Ovary (tissue), 9 donors: ENCODE data around the gene SLC39A11. TPM values are rescaled to one million over a fixed set of nuclear protein-coding genes. Genes with fewer than 3 reads are reported as not detected.

ENCODE experiments used
- DNase-seq, 5 donors: peaks; one replicate each; pipeline ENCODE4 v3.0.0-alpha.2; 2019 to 2020
- H3K27ac ChIP-seq, 2 donors: fragments of 200-600 bp; one replicate each; pipeline versions ENCODE4 v1.5.1 to v1.8.0; 2019 to 2022
- H3K27me3 ChIP-seq: fragments of 200-600 bp; one replicate; pipeline ENCODE4 v1.8.0; 2022
- H3K36me3 ChIP-seq: fragments of 200-600 bp; sonication (generic); one replicate; pipeline ENCODE4 v1.5.1; 2019
- H3K4me1 ChIP-seq: one replicate; pipeline ENCODE4 v1.8.1; 2013; ENCODE audit warnings: mild to moderate bottlenecking, moderate library complexity; ENCODE audit not compliant: insufficient read depth
- H3K4me3 ChIP-seq: fragments of 200-600 bp; sonication (generic); one replicate; pipeline ENCODE4 v1.5.1; 2017
- H3K9me3 ChIP-seq, 2 donors: fragments of 200-600 bp in 1 of 2; sonication (generic) in 1 of 2; one replicate each; pipeline versions ENCODE4 v1.5.1 to v1.8.1; 2013 to 2019; ENCODE audit warnings: mild to moderate bottlenecking in 1 of 2, moderate library complexity in 1 of 2
- CTCF ChIP-seq, 3 donors: fragments of 450-650 bp in 2 of 3; fragments of 200-600 bp in 1 of 3; IDR thresholded peaks; one replicate each; pipeline versions ENCODE4 v1.5.1 to v1.8.0; 2016 to 2022; ENCODE audit warnings: antibody characterized with exemption in 3 of 3, mild to moderate bottlenecking in 1 of 3
- EP300 ChIP-seq: sonication (generic); formaldehyde crosslinking; IDR thresholded peaks from one replicate; pipeline ENCODE4 v1.6.1; 2017; ENCODE audit warnings: antibody characterized with exemption
- POLR2A ChIP-seq: fragments of 450-650 bp; IDR thresholded peaks from one replicate; pipeline ENCODE4 v1.6.1; 2017; ENCODE audit warnings: antibody characterized with exemption, mild to moderate bottlenecking, moderate library complexity
- WGBS, 3 donors: extraction: QIAGEN DNeasy Blood & Tissue Kit in 1 of 3; methylation state at CpG; one replicate each; pipeline versions ENCODE4 v1.1.5 to v1.1.7; 2013 to 2017; 5-methylcytosine and 5-hydroxymethylcytosine counted together
- intact Hi-C, 4 donors: fragments of 100-400 bp; cut with DNase I; formaldehyde crosslinking; loops; one replicate each; pipeline versions ENCODE4 v1.11.0 to v1.15.1; 2022 to 2023
- polyA plus RNA-seq, 2 donors: library from polyadenylated mRNA; stranded (reverse); fragments of 200-250 nt in 1 of 2; fragments of 350-450 nt in 1 of 2; fragmentation: Illumina TruSeq in 1 of 2; extraction: RNeasy Lipid Tissue Mini Kit (QIAGEN cat#74804) in 1 of 2; gene quantifications; one replicate each; pipeline ENCODE4 v1.2.3, GENCODE V29; 2013 to 2014
- total RNA-seq, 7 donors: library from RNA; depleted of rRNA in 2 of 7; stranded (reverse); fragments of >200 nt in 2 of 7; fragmentation: NEBNext Ultra II Directional in 3 of 7; extraction: Animal tissue kit (Norgen Biotek cat#: 25700) in 3 of 7; gene quantifications; one replicate each; pipeline versions ENCODE4 v1.1.0 to v1.2.4, GENCODE V29; 2016 to 2023
- donor health status: DM: no; HTN: no; CAD: no; lungs with moderate emphysema.
- donor health status: DM: no; HTN: no; CAD: no.
- donor health status: Bipolar disorder and iron deficiency.
- donor health status: DM: yes; HTN: yes; CAD: no.
- donor health status: DM: no; HTN: no; CAD: no.
- donor health status: DM: yes; HTN: yes; CAD: no.

Gene SLC39A11
- total and polyA plus RNA-seq, 9 donors, result 4.0 to 21.2 (median 10.1) TPM

GRCh38 chr17:72858826-72859495 lies 233.5 kb downstream of the SLC39A11 start:
- Histone ChIP-seq H3K27me3 (no peaks in the 10 kb centered on the region), H3K27ac (no peak overlapping the region), H3K9me3 (no peaks in the 10 kb centered on the region), H3K36me3 (no peaks in the 10 kb centered on the region), H3K4me1 (no peaks in the 10 kb centered on the region), H3K4me3 (no peak overlapping the region)
- no peak for DNase-seq
- TF ChIP-seq CTCF (IDR thresholded peaks at IDR 0.05), result no peak
- no peak for TF ChIP-seq EP300
- TF ChIP-seq POLR2A, result no peak
- intact Hi-C loops, result no loop called here

- no peaks in the 10 kb centered on the region for H3K9me3 ChIP-seq
- H3K36me3 ChIP-seq, result no peaks in the 10 kb centered on the region
- no peak overlapping the region for H3K27ac ChIP-seq
- intact Hi-C loops, result no loop called here
- no peak overlapping the region for H3K4me3 ChIP-seq
- H3K27me3 ChIP-seq, result no peaks in the 10 kb centered on the region
- no peaks in the 10 kb centered on the region for H3K4me1 ChIP-seq
- WGBS, 3 donors, result 49 to 63% (median 54%) methylated on average over 17 of the region's 17 CpGs
- no peak for DNase-seq
- TF ChIP-seq POLR2A, result no peak
- no peak for TF ChIP-seq EP300
- TF ChIP-seq CTCF (IDR thresholded peaks at IDR 0.05), result no peak
These were observed 238.8 kb downstream of the SLC39A11 start for GRCh38 chr17:72853440-72854415.

- DNase-seq, result no peak
- Histone ChIP-seq H3K4me1 (no peaks in the 10 kb centered on the region), H3K36me3 (no peaks in the 10 kb centered on the region), H3K27ac (no peak overlapping the region), H3K27me3 (no peaks in the 10 kb centered on the region), H3K9me3 (no peaks in the 10 kb centered on the region), H3K4me3 (no peak overlapping the region)
- intact Hi-C loops, result no loop called here
- no peak for TF ChIP-seq EP300
- WGBS, 3 donors, result 76 to 85% (median 82%) methylated on average over 5 of the region's 5 CpGs
These were observed 240.1 kb downstream of the SLC39A11 start for GRCh38 chr17:72852277-72852938.

DNA sequence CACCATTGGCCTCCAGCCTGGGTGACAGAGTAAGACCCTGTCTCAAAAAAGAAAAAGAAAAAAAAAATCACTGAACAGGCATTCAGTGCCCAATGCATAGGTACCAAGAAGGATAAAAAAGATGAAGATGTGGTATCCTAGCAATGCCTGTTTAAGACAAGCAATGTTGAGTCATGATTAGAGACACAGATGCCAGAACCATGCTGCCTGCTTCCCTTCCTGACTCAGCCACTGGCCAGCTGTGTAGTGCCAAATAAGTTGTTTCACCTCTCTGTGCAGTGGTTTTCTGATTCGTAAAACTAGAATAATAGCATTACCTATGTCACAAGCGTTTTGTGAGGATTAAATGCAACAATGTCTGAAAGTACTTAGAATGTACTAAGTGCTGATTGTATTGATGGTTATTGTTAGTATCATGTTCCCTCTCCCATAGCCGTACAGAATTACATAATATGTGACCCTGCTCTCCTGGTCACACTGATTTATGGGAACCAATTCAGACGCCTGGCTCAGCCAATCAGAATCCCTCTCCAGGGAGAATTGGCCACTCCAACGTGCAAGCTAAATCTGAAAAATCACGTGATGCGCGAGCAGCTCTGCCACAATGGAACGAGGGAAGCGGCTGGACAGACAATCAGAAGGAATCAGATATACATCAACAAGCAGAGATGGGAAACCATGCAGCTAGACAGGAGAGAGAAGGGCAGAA lies 241.9 kb downstream of the SLC39A11 start:
- H3K36me3 ChIP-seq, result no peaks in the 10 kb centered on the region
- intact Hi-C loops, result no loop called here
- TF ChIP-seq CTCF (IDR thresholded peaks at IDR 0.05) (no peak), EP300 (no peak), POLR2A (no peak)
- no peak for DNase-seq
- 80 to 83% (median 80%) methylated on average over 10 of the region's 10 CpGs for WGBS, 3 donors
- H3K9me3 ChIP-seq, result no peaks in the 10 kb centered on the region
- H3K27ac ChIP-seq, result no peak overlapping the region
- no peaks in the 10 kb centered on the region for H3K27me3 ChIP-seq
- no peak overlapping the region for H3K4me3 ChIP-seq
- H3K4me1 ChIP-seq, result no peaks in the 10 kb centered on the region
